Glutamatergic neuron (in vitro differentiated cells): ENCODE data around the gene TMPRSS6. TPM values are rescaled to one million over a fixed set of nuclear protein-coding genes. Genes with fewer than 3 reads are reported as not detected.

Experiments
- DNase-seq: peaks from one replicate; pipeline ENCODE4 v3.0.0; 2022
- H3K27ac Mint-ChIP-seq: one replicate; pipeline ENCODE4 v1.8.0; 2020; ENCODE audit warnings: mild to moderate bottlenecking, mixed read lengths, inconsistent platforms; ENCODE audit not compliant: unreplicated experiment
- H3K27me3 Mint-ChIP-seq: one replicate; pipeline ENCODE4 v1.8.0; 2020; ENCODE audit warnings: mild to moderate bottlenecking, moderate library complexity, mixed read lengths, inconsistent platforms; ENCODE audit not compliant: unreplicated experiment
- H3K36me3 Mint-ChIP-seq: one replicate; pipeline ENCODE4 v1.8.0; 2020; ENCODE audit warnings: mild to moderate bottlenecking, mixed read lengths, inconsistent platforms; ENCODE audit not compliant: unreplicated experiment
- H3K4me1 Mint-ChIP-seq: one replicate; pipeline ENCODE4 v1.8.0; 2020; ENCODE audit warnings: mild to moderate bottlenecking, low read depth, mixed read lengths, inconsistent platforms; ENCODE audit not compliant: unreplicated experiment
- H3K4me3 Mint-ChIP-seq: one replicate; pipeline ENCODE4 v1.8.0; 2020; ENCODE audit warnings: mild to moderate bottlenecking, mixed read lengths, inconsistent platforms; ENCODE audit not compliant: unreplicated experiment
- H3K9me3 Mint-ChIP-seq: one replicate; pipeline ENCODE4 v1.8.0; 2020; ENCODE audit warnings: mild to moderate bottlenecking, moderate library complexity, mixed read lengths, inconsistent platforms; ENCODE audit not compliant: unreplicated experiment
- CTCF ChIP-seq: fragments of 200-600 bp; sonication (generic); IDR thresholded peaks from one replicate; pipeline ENCODE4 v1.5.0; 2021; ENCODE audit not compliant: partially characterized antibody, unreplicated experiment
- total RNA-seq: library from RNA; stranded (reverse); fragmentation: NEBNext Ultra II Directional; extraction: Animal tissue kit (Norgen Biotek cat#: 25700); gene quantifications from one replicate; pipeline ENCODE4 v1.2.1, GENCODE V29; 2021; ENCODE audit not compliant: unreplicated experiment

The TMPRSS6 gene
- total RNA-seq, 1 donor from 2014 or later, result 0.12 TPM

GRCh38 chr22:37118083-37118482, 8.6 kb upstream of the TMPRSS6 start:
- no peak for TF ChIP-seq CTCF
- H3K4me3 Mint-ChIP-seq, result no peak overlapping the region
- peaks cover 9% of the 10 kb centered on the region for H3K9me3 Mint-ChIP-seq
- H3K27ac Mint-ChIP-seq, result no peak overlapping the region
- no peak for DNase-seq
- H3K4me1 Mint-ChIP-seq, result peaks cover 5% of the 10 kb centered on the region
- peaks cover 10% of the 10 kb centered on the region for H3K27me3 Mint-ChIP-seq
- no peaks in the 10 kb centered on the region for H3K36me3 Mint-ChIP-seq

GRCh38 chr22:37117092-37117491, 7.6 kb upstream of the TMPRSS6 start:
- Mint-ChIP-seq H3K9me3 (peaks cover 9% of the 10 kb centered on the region), H3K4me1 (peaks cover 5% of the 10 kb centered on the region), H3K27ac (no peak overlapping the region), H3K27me3 (peaks cover 9% of the 10 kb centered on the region), H3K36me3 (no peaks in the 10 kb centered on the region), H3K4me3 (no peak overlapping the region)
- TF ChIP-seq CTCF, result no peak
- DNase-seq, result no peak

GRCh38 chr22:37115032-37115431, 5.5 kb upstream of the TMPRSS6 start:
- no peaks in the 10 kb centered on the region for H3K36me3 Mint-ChIP-seq
- peaks cover 9% of the 10 kb centered on the region for H3K4me1 Mint-ChIP-seq
- no peak for DNase-seq
- no peak overlapping the region for H3K4me3 Mint-ChIP-seq
- peaks cover 12% of the 10 kb centered on the region for H3K9me3 Mint-ChIP-seq
- TF ChIP-seq CTCF, result no peak
- no peak overlapping the region for H3K27ac Mint-ChIP-seq
- peaks cover 8% of the 10 kb centered on the region for H3K27me3 Mint-ChIP-seq

GRCh38 chr22:37113757-37114156, 4.2 kb upstream of the TMPRSS6 start:
- Mint-ChIP-seq H3K36me3 (no peaks in the 10 kb centered on the region), H3K9me3 (peaks cover 12% of the 10 kb centered on the region), H3K27ac (no peak overlapping the region), H3K4me1 (peaks cover 5% of the 10 kb centered on the region), H3K4me3 (no peak overlapping the region), H3K27me3 (peaks cover 6% of the 10 kb centered on the region)
- TF ChIP-seq CTCF, result no peak
- no peak for DNase-seq

GRCh38 chr22:37112084-37112728, 2.7 kb upstream of the TMPRSS6 start:
- H3K4me3 Mint-ChIP-seq, result no peak overlapping the region
- H3K4me1 Mint-ChIP-seq, result peaks cover 9% of the 10 kb centered on the region
- no peak overlapping the region for H3K27ac Mint-ChIP-seq
- no peaks in the 10 kb centered on the region for H3K36me3 Mint-ChIP-seq
- H3K27me3 Mint-ChIP-seq, result peaks cover 6% of the 10 kb centered on the region
- peaks cover 12% of the 10 kb centered on the region for H3K9me3 Mint-ChIP-seq
- DNase-seq, result no peak
- no peak for TF ChIP-seq CTCF
